Stimulated activated CD4-positive, alpha-beta T cell treated with anti-CD3 and anti-CD28 coated beads, Interleukin-15, amount 100 ng/mL, for 1 hour (primary cell): ENCODE data around the gene SYNPR.

Experiments
- DNase-seq, 2 donors: peaks; one replicate each; pipeline ENCODE4 v3.0.0-alpha.2; 2020; ENCODE audit warnings: low read depth in 1 of 2, low spot score in 1 of 2

SYNPR gene

DNA sequence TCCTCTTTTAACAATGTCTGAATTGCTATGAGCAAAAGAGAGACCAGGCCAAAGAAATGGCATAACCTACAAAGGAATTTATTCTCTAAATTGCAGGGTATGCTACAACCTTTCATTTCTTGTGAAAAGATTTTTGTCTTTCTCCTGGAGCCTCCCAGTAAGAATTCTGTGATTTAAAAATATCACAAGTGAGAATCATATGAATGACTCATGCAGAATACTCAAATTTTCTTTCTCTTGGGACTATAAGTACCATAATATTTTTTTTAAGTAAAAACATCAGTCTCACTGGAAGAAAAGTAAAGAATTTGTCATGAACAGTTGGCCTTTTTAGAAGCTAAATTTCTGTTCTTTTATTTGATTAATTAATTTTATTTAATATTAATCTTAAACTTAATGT is 26.3 kb downstream of the SYNPR start:
- DNase-seq, result no peak

DNA sequence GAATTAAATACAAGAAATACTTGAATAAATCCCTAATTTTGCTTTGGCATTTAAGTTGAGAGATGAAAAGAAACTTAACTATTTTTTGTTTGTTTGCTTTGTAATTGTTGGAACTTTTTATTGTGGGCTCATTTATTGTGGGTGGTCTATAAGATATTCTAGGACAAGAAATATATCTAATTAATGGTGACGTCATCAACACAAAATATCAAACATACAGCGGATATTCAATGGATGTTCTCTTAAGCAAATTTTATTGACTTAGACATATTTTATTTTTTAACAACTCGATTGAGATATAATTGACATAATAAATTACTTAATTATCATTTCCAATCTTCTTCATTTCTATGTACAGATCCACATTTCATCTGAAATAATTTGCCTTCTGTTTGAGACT is 30.0 kb downstream of the SYNPR start:
- no peak for DNase-seq

DNA sequence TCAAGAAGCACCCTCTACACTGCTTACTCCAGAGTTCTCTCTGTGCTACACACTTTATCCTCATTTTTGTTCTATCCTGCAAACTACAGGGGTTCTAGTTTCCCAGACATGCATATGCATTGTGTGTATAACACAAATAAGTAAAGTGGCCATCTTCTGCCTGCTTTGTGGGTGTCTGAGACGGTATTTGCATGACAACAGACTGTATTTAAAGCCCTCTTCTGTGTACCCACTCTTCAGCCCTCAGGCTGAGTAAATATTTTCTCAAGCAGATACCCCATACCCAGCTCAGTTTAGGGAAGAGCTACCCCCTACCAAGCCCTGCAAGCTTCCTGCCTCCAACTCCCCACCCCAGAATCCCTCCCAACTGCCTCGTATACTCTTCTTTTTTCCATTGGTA is 31.7 kb downstream of the SYNPR start:
- no peak for DNase-seq

DNA sequence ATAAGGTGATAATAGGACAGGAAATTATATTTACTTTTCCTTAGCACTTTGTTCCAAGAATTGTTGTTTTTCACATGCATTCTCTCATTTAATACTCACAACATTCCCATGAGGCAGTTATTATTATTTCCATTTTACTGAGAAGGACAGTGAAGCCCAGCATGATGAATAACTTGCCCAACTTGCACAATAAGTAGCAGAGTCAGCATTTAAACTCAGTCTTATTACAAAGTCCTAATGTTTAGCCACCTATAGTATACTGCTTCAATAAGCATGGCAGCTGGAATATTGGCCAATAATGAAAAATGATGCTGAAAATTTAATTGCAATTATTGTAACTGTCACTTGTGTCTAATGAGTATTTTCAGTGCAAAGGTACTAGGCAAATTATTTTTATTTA is 45.7 kb downstream of the SYNPR start:
- no peak for DNase-seq

DNA sequence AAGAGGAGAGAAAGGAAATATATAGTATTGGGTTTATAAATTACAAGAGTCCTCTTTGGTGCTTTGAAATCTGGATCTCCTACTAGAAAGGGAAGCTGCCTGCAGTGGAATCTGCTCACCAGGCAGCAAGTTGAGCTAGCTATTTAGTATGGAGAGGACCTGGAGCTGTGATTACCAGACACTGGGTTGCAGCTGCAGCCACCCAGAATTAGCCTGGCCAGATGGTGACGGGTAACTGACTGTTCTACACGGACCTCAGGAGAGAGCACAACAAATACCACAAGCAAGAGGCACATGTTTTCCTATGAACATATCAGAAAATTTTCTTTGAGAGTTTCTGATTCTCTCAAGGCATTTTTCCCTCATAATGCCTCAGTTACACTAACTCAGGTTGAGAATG is 46.5 kb downstream of the SYNPR start:
- DNase-seq, result no peak

DNA sequence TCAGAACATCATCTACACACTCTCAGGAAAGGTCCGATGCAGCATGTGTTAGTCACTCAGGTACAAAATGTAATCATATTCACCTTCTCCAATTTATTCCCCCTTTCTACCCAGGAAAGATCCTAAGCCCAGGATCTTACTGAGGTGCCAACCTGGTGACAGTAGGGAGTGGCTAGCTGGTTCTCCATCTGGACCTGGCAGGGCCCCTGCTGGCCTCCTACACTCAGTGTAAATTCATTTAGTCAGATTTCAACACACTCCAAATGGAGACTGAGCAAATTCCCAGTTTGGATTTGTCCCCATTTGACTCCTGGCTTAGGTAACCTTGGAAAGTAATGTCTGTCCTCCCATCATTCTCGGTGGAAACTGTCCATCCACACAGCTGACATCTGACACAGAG is 47.3 kb downstream of the SYNPR start:
- no peak for DNase-seq

DNA sequence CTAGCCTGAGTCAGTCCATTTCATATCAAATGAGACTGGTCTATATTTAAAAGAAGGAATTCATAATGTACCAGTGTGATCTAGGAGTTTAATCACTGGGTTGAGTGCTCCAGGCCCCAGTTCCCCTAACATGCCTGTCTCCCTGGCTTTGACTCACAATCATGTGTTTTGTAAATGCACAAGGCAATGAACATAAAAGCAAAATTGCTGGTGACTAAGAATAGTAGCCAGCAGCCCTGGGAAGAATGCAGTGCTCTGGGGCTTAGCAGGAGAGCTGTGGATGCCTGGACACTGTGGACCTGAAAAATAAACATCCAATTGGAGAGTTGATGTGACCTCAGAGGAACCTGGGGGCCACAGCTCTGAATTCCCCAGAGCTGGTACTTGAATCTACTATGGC is 50.3 kb downstream of the SYNPR start:
- no peak for DNase-seq

DNA sequence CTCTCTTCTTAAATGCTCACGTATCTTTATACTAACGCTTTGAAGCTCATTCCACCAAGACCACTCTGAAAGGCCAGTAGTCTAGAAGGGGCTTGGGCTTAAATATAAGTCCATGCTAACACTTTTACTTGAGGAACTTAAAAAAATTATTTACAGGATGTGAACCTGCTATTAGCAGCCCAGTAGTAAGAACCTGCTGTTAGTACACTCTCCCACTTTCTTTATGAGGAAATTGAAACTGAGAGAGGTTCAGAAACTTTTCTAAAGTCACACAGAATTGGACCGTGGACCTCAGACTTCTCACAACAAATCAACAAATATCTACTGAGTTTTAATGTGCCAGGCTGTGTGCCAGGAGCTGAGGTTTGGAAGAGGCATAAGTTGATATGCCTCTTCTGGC is 53.4 kb downstream of the SYNPR start:
- no peak for DNase-seq

DNA sequence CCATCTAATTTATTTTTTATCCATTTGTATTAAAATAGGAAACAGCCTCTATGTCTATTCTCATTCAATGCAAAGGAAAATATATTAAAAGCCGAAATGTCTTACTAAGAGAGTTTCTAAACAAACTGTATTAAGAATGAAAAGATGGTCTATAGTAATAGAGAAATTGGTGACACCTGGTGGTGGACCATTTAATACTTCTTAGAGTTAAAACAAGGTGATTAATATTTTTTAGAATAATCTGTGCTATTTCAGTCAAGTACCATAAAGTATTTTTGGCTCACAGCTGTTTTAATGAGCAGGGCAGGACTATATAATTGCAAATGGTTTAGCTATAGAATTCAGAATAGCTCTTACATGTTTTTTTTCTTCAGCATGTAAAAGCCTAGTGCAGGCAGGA is 55.7 kb downstream of the SYNPR start:
- DNase-seq, result no peak

DNA sequence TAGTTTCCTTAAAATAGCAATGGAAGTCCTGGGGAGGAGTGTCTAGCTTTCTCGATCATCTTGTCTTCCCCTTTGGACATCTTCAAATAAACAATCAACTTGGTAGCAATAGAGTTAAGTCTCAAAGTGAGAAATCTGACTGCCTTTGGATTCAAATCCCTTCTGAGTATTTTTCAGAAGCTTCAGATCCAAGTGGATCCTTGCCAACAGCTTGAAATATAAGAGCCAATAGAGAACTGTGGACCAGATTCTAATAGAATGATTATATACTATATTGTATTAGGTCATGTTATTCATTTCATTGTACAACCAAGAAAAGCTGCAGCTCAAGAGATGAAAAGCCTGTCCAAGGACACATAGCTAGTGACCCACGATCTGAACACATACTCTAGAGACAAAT is 60.2 kb downstream of the SYNPR start:
- DNase-seq, result no peak

DNA sequence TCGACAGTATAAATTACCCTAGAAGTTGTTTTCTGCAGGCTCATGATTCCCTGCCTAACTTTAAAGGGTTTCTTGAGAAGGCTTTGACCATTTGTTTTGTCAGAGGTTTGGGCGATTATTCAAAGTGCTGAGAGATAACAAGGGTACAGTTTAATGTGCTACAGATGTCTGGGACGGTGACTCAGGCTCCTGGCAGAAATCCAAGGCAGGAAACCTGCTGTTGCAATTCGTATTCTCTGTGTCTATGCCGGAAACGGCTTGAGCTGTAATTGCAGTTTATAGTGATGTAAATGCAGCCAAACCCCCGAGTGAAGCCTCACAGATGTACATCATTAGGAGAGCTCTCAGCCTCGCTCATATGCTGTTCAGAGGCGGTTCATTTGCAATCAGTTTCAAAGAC is 65.6 kb downstream of the SYNPR start:
- DNase-seq, result peak in 1 of 2 donors; percentile 2

DNA sequence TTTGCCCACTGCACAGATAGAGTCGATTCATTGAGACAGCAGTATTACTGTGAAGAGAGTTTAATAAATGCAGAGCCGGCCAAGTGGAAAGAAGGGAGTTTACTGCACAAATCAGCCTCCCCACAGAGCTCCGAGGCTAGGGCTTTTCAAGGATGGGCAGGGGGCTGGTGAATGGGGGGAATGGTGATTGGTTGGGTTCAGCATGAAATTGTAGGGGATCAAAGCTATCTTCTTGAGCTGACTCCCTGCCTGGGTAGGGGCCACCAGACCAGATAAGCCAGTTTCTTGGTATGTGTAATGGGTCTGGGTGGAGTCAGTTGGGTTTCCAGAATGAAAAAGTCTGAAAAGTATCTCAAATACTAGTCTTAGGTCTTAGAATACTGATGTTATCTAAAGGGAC is 66.6 kb downstream of the SYNPR start:
- no peak for DNase-seq

DNA sequence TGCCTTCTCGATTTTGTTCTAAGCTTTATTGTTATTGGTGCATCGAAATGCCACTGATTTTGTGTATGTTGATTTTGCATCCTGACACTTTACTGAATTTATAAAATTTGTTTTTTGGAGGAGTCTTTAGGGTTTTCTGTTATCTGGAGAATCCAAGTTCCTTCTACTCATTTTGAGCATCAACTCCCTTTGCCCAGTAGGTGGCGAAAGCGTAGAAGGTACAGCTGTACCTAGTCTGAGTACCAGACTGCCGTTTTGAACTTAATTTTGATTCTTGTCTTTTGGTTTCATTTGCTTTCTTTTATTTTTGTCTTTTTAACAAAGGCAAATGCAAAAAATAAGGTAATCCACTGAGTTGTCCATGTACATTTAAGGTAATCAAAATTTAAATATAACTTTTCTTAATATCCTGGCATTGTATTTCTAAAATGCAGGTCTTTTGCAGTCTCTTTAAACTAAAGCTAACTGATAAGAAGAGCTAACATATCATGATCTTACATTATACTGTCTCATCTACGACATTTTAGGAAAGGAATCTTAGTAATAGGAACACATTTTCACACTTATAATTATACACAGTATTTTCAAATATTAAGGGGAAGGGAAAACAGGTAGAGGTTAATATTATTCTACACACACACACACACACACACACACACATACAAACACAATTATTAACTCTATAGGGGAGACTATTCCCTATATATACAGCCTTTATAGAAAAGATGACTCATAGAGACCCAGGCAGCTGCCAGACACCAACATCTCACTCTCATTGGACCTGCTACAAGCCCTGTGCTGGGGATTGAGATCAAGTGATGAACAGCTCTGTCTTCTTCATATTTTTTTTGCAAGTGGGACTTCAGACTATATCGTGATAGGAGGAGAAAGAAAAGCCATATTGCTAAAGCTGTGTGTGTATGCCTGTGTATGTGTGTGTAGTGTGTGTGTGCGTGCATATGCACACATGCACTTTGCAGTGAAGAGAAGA is 71.8 kb downstream of the SYNPR start:
- DNase-seq, result no peak

DNA sequence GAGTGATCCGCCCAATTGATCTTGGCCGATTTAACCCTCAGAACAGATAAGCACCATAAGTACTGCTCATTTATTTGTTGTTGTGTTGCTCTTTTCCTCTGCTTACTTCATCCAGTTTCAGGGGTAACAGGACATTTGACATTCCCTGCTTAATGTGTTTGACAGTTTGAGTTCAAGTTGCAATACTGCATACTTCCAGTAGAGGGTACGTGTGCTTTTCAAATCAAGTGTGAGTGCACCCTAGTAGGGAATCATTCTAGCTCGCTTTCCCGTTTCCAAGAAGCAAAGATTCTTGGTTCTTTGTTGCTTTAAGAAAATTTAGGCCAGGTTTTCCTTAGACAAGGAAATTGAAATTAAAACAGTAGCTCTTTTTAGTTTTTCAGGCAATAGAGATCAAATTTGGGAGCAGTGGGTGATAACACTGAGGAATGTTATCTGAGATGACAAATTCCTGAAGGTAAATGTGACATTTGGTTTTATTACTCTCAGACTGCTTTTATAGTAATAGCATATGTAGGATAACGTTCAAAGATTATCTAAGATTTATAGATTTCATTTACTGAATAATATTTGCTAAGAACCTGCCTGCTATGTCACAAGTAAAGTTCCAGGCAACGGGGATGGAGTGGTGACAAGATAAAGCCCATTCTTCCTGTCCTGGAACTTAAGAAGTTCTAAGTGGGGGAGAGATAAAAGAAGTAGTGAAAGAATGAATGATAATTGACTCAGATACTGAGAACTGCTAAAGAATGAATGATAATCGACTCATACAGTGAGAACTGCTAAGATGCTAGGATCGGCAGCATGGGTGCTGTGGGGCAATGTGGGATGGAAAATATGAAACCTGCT is 73.3 kb downstream of the SYNPR start:
- no peak for DNase-seq

DNA sequence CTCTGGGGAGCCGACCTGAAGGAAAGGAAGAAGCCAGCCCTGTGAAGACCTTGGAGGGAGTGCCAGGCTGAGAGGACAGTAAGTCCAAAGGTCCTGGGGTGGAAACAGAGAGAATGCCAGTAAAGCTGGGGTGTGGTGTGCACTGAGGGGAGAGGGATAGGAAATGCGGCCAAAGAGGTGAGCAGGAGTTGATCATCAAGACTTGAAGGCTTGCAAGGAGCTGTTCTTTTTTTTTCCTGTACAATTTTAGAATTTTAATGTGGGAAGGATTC is 73.8 kb downstream of the SYNPR start:
- no peak for DNase-seq

DNA sequence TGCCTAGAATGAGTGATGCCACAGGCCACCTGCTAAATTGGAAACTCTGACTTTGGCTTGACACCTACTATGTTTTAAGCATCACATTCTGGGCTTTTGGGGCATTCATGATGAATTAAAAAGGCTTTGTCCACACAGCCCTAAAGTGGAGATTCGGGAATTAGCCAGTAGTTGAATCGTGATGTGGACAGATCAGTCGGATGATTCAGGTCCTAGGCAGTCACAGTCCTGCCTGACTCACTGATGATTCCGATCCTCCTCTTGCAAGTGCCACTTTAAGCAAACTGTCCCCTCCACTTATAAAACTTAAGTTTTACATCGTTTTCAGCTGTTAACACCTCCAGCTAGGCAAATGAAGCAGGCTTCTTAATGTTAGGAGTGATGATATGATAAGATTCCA is 75.3 kb downstream of the SYNPR start:
- DNase-seq, result no peak

DNA sequence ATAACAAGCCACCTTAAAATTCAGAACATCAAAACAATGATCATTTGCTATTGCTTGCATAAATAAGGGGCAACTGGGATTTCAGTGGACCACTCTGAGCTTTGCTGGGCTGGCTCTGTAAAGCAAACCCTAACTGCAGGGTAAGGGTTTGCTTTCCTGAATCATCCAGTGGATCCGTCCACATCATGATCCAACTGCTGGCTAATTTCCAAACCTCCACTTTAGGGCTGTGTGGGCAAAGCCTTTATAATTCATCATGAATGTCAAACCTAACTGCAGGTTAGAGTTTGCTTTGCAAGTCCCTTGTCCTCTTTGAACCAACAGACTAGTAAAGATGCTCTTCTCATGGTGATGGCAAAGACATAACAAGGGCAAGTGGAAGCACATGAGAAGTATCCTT is 76.1 kb downstream of the SYNPR start:
- no peak for DNase-seq

DNA sequence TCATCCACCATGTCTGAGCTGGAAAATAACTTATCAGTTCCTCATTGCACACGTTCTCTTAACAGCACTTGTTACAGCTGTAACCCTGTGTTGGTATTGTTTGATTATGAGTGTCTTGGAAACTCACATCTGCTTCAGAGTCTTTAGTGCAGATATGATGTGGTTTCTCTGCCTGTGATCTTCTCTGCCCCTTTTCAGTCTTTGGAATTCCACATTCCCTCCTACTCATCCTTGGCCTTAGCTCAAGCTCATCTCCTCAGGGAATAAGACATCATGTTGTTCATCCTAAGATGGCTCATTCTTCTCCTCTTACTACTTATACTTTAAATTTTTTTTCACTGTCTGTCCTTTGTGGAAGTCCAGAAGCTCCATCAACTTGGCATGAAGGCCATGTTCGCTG is 77.7 kb downstream of the SYNPR start:
- no peak for DNase-seq

DNA sequence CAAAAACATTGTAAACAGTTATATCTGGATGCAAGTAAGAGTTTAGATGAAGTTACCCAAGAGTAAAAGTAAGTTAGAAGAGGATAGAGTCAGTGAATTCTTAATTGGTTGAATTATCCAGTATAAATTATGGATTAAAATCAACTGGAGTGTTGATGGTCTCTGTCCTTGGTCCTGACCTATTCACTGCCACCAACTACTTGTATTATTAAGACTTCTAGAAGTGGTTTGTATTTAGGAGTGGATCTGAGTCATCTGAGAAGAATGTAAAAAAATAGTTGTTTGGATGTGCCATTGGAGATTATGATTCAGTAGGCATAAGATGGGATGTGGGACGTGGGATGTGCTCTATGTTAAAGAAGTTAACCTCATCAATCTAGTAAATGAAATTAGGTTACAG is 86.4 kb downstream of the SYNPR start:
- DNase-seq, result no peak

DNA sequence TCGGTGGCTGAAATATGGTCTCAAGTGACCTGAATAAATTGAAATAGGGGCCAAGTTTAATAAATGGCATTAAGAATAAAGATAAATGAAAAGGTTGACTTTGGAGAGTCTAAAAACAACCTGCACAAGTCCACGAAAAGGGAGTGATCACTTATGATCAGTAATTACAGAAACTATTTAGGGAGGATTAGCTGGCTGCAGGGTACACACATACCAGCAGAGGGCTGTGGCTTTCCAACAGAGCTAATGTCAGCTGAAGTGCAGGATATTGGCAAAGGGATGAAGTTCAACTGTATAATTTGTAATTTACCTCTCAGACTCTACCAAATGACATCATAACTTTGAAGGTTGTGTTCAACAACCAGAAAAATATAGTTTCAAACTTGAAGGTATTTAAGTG is 86.8 kb downstream of the SYNPR start:
- DNase-seq, result no peak

DNA sequence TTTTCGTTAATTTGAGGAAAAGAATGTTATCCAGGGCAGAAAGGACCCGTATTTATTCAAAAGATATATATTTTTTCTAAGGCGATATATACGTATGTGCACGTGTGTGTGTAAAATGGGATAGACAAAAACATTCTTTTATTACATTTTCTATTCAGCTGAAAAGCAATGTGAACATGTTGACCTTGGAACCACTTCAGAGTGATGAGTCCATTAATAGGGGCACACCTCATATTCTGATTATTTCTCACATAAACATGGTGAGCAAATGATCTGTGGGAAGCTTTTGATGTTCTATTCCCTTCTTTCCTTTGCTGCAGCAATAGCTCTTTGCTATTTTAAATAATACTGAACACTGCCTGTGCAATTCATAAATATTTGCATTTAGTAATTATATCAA is 87.6 kb downstream of the SYNPR start:
- DNase-seq, result no peak

DNA sequence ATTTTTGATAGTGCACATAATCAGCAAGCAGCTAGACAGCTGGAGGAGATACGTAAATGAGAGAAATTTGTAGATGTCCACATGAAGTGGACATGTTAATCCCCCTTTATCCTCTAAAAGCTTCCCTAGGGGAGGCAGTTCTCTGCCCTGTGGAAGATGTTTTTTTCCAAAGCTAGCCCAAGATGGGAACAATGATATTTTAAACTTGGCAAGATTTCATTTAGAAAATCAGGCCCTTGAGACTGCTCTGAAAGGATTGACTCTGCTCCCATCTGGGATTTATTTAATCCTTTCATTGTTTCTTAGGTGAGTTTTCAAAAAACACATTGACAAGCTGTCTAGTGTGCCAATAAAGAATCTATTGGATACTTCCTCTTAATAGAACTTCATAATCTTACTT is 92.0 kb downstream of the SYNPR start:
- no peak for DNase-seq

DNA sequence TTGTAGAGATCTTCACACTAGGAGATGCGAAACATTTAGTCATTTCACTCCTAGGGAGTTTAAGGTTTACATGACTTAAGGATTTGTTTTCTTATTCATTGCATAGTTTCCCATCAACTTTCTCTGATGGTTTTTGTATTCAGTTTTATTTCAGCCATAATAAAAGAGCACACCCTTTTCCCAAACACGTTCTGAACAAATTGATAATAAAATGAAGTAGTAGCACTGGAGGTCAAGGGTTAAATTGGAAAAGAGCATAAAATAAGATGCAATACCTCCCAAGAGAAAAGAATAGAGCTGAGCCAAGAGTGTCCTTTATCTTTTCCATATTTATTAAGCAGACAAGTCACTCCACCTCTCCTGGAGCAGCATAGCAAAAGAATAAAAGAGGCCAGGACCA is 104.9 kb downstream of the SYNPR start:
- DNase-seq, result no peak
